Bronchial epithelial cell (primary cell): ENCODE results near the gene PROSER3. TPM values are rescaled to one million over a fixed set of nuclear protein-coding genes. Genes with fewer than 3 reads are reported as not detected.

Experiments
- DNase-seq: peaks from one replicate; pipeline ENCODE4 v3.0.0-alpha.2; 2010; ENCODE audit warnings: low read depth
- FAIRE-seq: peaks from 2 replicates; lab custom pipeline; 2011; peaks lifted over from hg19 to GRCh38; lab: Jason Lieb, UNC
- H3K27me3 ChIP-seq: 2 replicates; pipeline ENCODE4 v1.5.1; 2011; ENCODE audit warnings: low read length; ENCODE audit not compliant: control insufficient read depth, insufficient read depth
- H3K36me3 ChIP-seq: 2 replicates; pipeline ENCODE4 v1.5.1; 2011; ENCODE audit warnings: low read length; ENCODE audit not compliant: control insufficient read depth, insufficient read depth
- H3K4me3 ChIP-seq: 2 replicates; pipeline ENCODE4 v1.5.1; 2011; ENCODE audit warnings: mild to moderate bottlenecking, low read depth, low read length, control low read depth
- total RNA-seq: library from RNA; depleted of rRNA; stranded (reverse); fragments of >200 nt; gene quantifications from 2 replicates; pipeline ENCODE4 v1.2.1, GENCODE V29; 2014
- TF ChIP-seq, protein P1 (sequence below): IDR thresholded peaks from 2 replicates; pipeline ENCODE4 v1.5.1; 2011; ENCODE audit warnings: mild to moderate bottlenecking, moderate library complexity, low read length, control low read depth, inconsistent platforms; ENCODE audit not compliant: insufficient read depth, severe bottlenecking

The PROSER3 gene
- total RNA-seq, 1 donor from 2014 or later: 1.3 TPM

DNA sequence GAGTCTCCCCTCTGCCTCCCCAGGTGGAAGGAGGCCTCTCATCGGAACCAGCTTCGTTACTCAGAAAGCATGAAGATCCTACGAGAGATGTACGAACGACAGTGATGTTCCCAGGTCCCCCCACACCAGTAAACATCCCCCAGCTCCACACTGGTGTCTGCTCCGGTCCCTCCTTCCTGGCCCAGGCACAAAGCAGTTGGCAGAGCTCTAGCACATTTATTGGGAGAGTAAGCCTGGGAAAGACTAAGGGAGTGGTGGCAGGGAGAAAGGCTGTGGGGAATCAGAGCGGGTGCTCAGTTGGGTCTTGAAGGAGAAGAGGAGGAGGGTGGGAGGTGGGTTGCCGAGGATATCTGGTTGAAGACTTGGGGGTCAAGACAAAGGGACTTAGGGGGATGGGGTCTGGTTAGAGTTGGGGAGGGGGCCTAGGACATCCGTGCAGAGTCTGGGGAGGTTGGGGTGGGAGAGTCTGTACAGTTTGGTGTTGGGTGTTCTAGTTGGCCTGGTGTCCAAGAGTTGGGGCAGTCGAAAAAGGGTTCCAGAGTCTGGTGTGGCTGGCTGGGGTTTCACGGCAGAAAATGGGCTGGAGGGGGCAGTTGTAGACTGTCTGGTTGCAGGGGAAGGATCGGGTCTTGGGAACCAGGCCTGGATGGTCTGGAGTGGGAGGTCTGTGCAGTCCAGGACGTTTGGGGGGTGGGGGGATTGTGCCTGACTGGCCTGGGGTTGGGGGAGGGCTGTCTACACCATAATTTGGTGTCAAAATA, 3.4 kb upstream of the PROSER3 start:
- FAIRE-seq (no peak), DNase-seq (no peak)
- Histone ChIP-seq H3K27me3 (no peaks in the 10 kb centered on the region), H3K4me3 (no peak overlapping the region), H3K36me3 (peaks cover 20% of the 10 kb centered on the region)
- TF ChIP-seq, protein P1, sequence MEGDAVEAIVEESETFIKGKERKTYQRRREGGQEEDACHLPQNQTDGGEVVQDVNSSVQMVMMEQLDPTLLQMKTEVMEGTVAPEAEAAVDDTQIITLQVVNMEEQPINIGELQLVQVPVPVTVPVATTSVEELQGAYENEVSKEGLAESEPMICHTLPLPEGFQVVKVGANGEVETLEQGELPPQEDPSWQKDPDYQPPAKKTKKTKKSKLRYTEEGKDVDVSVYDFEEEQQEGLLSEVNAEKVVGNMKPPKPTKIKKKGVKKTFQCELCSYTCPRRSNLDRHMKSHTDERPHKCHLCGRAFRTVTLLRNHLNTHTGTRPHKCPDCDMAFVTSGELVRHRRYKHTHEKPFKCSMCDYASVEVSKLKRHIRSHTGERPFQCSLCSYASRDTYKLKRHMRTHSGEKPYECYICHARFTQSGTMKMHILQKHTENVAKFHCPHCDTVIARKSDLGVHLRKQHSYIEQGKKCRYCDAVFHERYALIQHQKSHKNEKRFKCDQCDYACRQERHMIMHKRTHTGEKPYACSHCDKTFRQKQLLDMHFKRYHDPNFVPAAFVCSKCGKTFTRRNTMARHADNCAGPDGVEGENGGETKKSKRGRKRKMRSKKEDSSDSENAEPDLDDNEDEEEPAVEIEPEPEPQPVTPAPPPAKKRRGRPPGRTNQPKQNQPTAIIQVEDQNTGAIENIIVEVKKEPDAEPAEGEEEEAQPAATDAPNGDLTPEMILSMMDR: no peak

DNA sequence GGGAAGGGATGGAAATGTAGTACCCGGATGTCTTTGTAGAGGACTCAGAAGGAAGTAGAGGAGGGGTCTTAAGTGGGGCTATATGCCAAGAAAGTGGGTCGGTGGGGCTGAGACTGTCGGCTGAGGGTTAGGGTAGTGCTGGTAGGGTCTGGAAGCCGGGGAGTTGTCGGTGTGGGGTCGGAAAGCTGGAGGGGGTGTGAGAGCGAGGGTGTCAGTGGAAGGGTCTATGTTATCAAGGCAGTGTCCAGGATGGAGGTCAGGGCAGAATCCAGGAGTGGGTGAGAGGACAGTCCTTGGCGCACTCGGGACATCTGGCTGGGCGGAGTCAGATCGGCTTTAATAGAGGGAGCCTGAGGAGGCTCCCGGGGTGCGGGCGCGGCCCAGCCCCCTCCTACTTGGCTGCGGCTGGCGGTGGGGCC, 2.8 kb upstream of the PROSER3 start:
- peaks cover 19% of the 10 kb centered on the region for H3K36me3 ChIP-seq
- H3K27me3 ChIP-seq: no peaks in the 10 kb centered on the region
- DNase-seq: no peak
- TF ChIP-seq, protein P1: no peak
- no peak for FAIRE-seq
- H3K4me3 ChIP-seq: no peak overlapping the region

DNA sequence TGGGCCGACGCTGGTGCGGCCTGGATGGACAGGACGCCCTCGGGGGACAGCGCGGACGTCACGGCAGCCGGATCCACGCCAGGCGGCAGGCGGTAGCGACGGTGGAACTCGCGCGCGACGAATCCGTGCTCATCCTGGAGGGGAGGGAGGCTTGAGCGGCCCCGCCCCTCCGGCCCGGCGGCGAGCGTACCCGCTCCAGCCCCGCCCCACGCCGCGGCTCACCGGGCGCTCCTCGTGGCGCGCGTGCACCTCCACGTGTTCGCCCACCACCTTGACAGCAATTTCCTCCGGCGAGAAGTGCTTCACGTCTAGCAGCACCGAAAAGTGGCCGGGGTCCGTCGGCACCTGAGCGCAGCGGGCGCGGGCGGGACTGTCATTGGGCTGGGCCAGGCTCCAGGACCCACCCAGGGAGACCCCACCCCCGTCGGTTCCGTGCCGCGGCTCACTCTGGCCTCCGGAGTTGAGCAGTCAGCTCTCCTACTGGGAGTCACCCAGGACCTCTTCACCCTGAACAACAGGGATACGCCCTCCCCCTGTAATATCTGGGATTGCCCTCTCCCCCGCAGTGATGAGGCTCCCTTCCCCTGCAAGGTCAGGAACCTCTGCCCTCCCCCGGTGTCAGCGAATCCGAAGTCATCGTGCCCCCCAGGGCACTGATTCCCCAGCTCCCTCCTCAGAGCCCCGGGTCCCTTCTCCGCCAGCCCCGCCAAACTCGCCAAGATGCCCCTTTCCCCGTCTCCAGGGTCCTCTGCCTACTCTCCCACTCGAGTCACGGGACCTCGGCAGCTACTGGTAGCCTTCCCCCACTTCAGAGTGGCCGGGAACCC, 2.2 kb upstream of the PROSER3 start:
- no peaks in the 10 kb centered on the region for H3K27me3 ChIP-seq
- DNase-seq (no peak), FAIRE-seq (no peak)
- TF ChIP-seq, protein P1: no peak
- peaks cover 18% of the 10 kb centered on the region for H3K36me3 ChIP-seq
- H3K4me3 ChIP-seq: no peak overlapping the region

DNA sequence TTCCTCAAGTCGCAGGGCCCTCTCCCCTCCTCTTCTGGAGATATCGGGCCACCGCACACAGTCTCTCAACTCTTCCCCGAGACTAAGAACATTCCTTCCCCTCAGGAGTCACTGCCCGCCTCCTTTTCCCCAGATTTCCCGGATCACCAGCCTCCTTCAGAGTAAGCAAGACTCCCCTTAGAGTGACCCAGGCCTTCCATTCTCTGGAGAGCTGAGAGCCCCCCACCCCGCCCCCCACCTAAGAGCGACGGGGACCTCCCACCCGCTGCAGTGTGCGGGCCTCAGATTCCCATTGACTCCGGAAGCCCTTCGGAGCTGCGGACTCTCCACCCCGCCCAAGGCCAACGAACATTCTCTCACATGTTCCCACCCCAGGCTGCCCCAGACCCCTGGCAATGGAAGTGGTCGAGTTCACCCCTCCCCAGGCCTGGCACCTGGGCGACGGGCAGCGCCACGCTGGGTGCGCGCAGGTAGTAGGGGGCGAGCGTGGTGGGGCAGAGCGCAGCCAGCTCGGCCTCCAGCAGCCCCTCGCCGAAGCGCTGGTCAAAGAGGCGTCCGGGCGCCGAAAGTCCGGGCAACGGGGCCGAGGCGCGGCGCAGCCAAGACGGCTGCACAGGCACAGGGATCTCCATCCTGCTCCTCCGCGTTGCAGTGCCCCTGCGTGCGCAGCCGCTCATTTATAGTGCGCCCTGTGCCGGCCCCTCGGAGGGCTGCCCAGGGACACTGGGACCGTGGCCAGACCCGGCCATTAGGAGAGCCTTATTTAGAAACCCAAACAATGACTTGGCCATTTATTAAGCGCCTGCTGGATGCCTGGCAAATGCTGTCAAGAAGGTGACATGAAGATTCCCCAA, 1.4 kb upstream of the PROSER3 start, which contains the start of gene HSPB6:
Gene HSPB6, minus strand, starts transcription at position 653 of the 854 bp plus-strand sequence. Its CDS starts 21 bp downstream, at position 632.
- DNase-seq: no peak
- TF ChIP-seq, protein P1: no peak
- FAIRE-seq: no peak
- Histone ChIP-seq H3K36me3 (peaks cover 19% of the 10 kb centered on the region), H3K27me3 (no peaks in the 10 kb centered on the region), H3K4me3 (peak within 1 kb of the TSS; percentile 37)

DNA sequence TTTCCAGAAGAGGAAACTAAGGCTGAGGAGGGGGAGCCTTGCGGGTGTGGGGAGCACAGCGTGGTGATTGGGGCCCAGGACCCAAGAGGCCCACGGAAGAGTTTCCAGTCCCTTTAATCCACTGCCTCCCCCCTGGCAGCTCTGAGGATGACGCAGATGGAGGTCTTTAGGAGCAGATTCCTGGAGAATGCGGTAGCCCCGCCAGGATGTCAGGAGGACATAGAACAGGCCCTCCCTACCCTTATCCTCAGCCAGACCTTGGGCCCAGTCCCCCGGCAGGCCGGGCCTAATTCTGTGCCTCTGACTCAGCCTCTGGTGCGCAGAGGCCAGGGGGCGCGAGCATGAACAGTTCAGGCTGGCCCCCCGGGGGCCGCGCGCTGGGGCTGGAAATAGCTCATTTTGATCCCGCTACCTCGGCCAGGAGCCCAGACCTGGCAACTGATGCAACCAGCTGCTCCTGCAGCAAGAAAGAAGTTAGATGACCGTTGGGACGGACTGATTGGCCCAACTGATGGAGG, 686 bp upstream of the PROSER3 start:
- H3K36me3 ChIP-seq: peaks cover 22% of the 10 kb centered on the region
- TF ChIP-seq, protein P1: no peak
- no peaks in the 10 kb centered on the region for H3K27me3 ChIP-seq
- no peak for DNase-seq
- H3K4me3 ChIP-seq: peak overlapping the region; percentile 37
- FAIRE-seq: no peak
